HepG2 (cell line): ENCODE data around the gene CEP68. TPM values are rescaled to one million over a fixed set of nuclear protein-coding genes. Genes with fewer than 3 reads are reported as not detected.

Experiments used
- ATAC-seq: fragments of 200-7000 bp; cut with Tn5 transposase; 3 replicates; pipeline ENCODE4 v1.9.1; 2020; ENCODE audit warnings: mild to moderate bottlenecking, moderate library complexity
- BruUV-seq: library from RNA; stranded (reverse); fragments of 400-500 nt; replicated peaks from 2 replicates; lab custom pipeline; 2021; lab: Mats Ljungman, UMichigan
- CTCF ChIA-PET: fragments of 300-600 bp; formaldehyde crosslinking; extraction: SDS; loops from one replicate; lab custom pipeline; 2021; ENCODE audit warnings: low total read pairs, inconsistent platforms, low intra/inter-chr PET ratio; lab: Yijun Ruan, JAX
- POLR2A ChIA-PET: fragments of 350-600 bp; sonication (Branson Sonifier 250); formaldehyde crosslinking; loops from one replicate; lab custom pipeline; 2020; ENCODE audit warnings: antibody characterized with exemption, inconsistent platforms; lab: Yijun Ruan, JAX
- DNase-seq: peaks from one replicate; pipeline ENCODE4 v3.0.0-alpha.2; 2015; ENCODE audit warnings: low spot score
- FAIRE-seq: peaks from 3 replicates; lab custom pipeline; 2011; peaks lifted over from hg19 to GRCh38; lab: Jason Lieb, UNC
- H2AFZ ChIP-seq: one replicate; pipeline ENCODE4 v1.6.1; 2011; ENCODE audit warnings: low read length, inconsistent platforms
- H3K27ac ChIP-seq: fragments of 300-600 bp; 3 replicates; pipeline ENCODE4 v1.8.0; 2011; ENCODE audit warnings: mixed run types, mild to moderate bottlenecking, mixed read lengths, low read length, inconsistent platforms; ENCODE audit not compliant: insufficient read depth; ENCODE audit errors: extremely low read length
- H3K27me3 ChIP-seq, 2 experiments: fragments of 200-600 bp in 1 of 2; 2 replicates in 1 of 2; 3 replicates in 1 of 2; pipeline versions ENCODE4 v1.6.0 to v1.8.0; 2011; ENCODE audit warnings: low read length in 2 of 2, mild to moderate bottlenecking in 2 of 2, moderate library complexity in 2 of 2, inconsistent platforms in 1 of 2; ENCODE audit not compliant: insufficient read depth in 2 of 2, control insufficient read depth in 1 of 2
- H3K36me3 ChIP-seq, 2 experiments: fragments of 200-600 bp in 1 of 2; replicated peaks in 1 of 2; 2 replicates in 1 of 2; 3 replicates in 1 of 2; pipeline versions ENCODE4 v1.5.1 to v1.8.0; 2011; ENCODE audit warnings: low read length in 2 of 2, inconsistent platforms in 1 of 2; ENCODE audit not compliant: insufficient read depth in 2 of 2, control insufficient read depth in 1 of 2
- H3K4me1 ChIP-seq: 2 replicates; pipeline ENCODE4 v1.5.1; 2012; ENCODE audit warnings: low read length, inconsistent platforms; ENCODE audit not compliant: insufficient read depth
- H3K4me2 ChIP-seq: 2 replicates; pipeline ENCODE4 v1.6.0; 2011; ENCODE audit warnings: low read depth, low read length, inconsistent platforms
- H3K4me3 ChIP-seq, 3 experiments: fragments of 200-600 bp in 1 of 3; sonication (generic), shearing (Covaris generic) in 1 of 3; replicated peaks in 1 of 3; 2 replicates each; pipeline ENCODE4 v1.5.1; 2011 to 2016; ENCODE audit warnings: low read length in 3 of 3, inconsistent platforms in 2 of 3, low read depth in 2 of 3, mild to moderate bottlenecking in 2 of 3, control low read depth in 1 of 3, mixed read lengths in 1 of 3; ENCODE audit not compliant: insufficient read depth in 1 of 3
- H3K79me2 ChIP-seq: one replicate; pipeline ENCODE4 v1.6.1; 2011; ENCODE audit warnings: low read length, inconsistent platforms; ENCODE audit not compliant: insufficient read depth
- H3K9ac ChIP-seq: 2 replicates; pipeline ENCODE4 v1.6.0; 2011; ENCODE audit warnings: mild to moderate bottlenecking, low read depth, low read length, inconsistent platforms; ENCODE audit not compliant: insufficient read depth
- H3K9me3 ChIP-seq: 2 replicates; pipeline ENCODE4 v1.5.1; 2012; ENCODE audit warnings: mild to moderate bottlenecking, low read length
- H4K20me1 ChIP-seq: 2 replicates; pipeline ENCODE4 v1.6.0; 2011; ENCODE audit warnings: inconsistent platforms, mild to moderate bottlenecking, low read length, moderate library complexity; ENCODE audit not compliant: insufficient read depth
- ARID5B ChIP-seq: IDR thresholded peaks from 2 replicates; pipeline ENCODE4 v1.4.0; 2020; ENCODE audit warnings: mild to moderate bottlenecking, missing genetic modification reagents
- ETV5 ChIP-seq: IDR thresholded peaks from 2 replicates; pipeline ENCODE4 v1.6.1; 2018; ENCODE audit warnings: missing biosample characterization, missing genetic modification reagents, inconsistent platforms, borderline replicate concordance
- KDM5A ChIP-seq: fragments of 200-600 bp; sonication (generic); IDR thresholded peaks from 2 replicates; pipeline ENCODE4 v1.7.0; 2018; ENCODE audit warnings: antibody characterized with exemption, mild to moderate bottlenecking, low read length, borderline replicate concordance
- MTERF4 ChIP-seq: sonication (generic); formaldehyde crosslinking; IDR thresholded peaks from 2 replicates; pipeline ENCODE4 v1.8.0; 2023; ENCODE audit warnings: mild to moderate bottlenecking, missing genetic modification reagents
- MXD3 ChIP-seq: IDR thresholded peaks from 2 replicates; pipeline ENCODE4 v1.6.1; 2016; ENCODE audit warnings: mild to moderate bottlenecking, missing biosample characterization, missing genetic modification reagents
- NRL ChIP-seq: sonication (generic); formaldehyde crosslinking; IDR thresholded peaks from 2 replicates; pipeline ENCODE4 v1.5.0; 2020; ENCODE audit warnings: missing genetic modification reagents, mild to moderate bottlenecking, moderate library complexity, borderline replicate concordance
- POLR2AphosphoS5 ChIP-seq: IDR thresholded peaks from 2 replicates; pipeline ENCODE4 v1.6.1; 2012; ENCODE audit warnings: low read depth, low read length
- RARG ChIP-seq: sonication (generic); formaldehyde crosslinking; IDR thresholded peaks from 2 replicates; pipeline ENCODE4 v1.4.0; 2020; ENCODE audit warnings: low read depth, mild to moderate bottlenecking, missing genetic modification reagents
- SP5 ChIP-seq: IDR thresholded peaks from 2 replicates; pipeline ENCODE4 v1.6.1; 2016; ENCODE audit warnings: low read depth, borderline replicate concordance
- THAP9 ChIP-seq: sonication (generic); formaldehyde crosslinking; IDR thresholded peaks from 2 replicates; pipeline ENCODE4; 2020; ENCODE audit warnings: missing genetic modification reagents, mild to moderate bottlenecking, borderline replicate concordance
- ZFP36 ChIP-seq: fragments of 150-350 bp; IDR thresholded peaks from 2 replicates; pipeline ENCODE4 v1.6.1; 2018; ENCODE audit warnings: borderline replicate concordance, low read length, low read depth; ENCODE audit not compliant: partially characterized antibody
- ZFP62 ChIP-seq: sonication (generic); formaldehyde crosslinking; IDR thresholded peaks from 2 replicates; pipeline ENCODE4 v1.4.0; 2020; ENCODE audit warnings: missing genetic modification reagents
- ZNF205 ChIP-seq: IDR thresholded peaks from 2 replicates; pipeline ENCODE4 v1.6.1; 2018; ENCODE audit warnings: missing biosample characterization, missing genetic modification reagents
- ZNF44 ChIP-seq: sonication (generic); formaldehyde crosslinking; IDR thresholded peaks from 2 replicates; pipeline ENCODE4 v1.5.1; 2020; ENCODE audit warnings: mild to moderate bottlenecking, missing genetic modification reagents
- ZNF468 ChIP-seq: sonication (generic); formaldehyde crosslinking; IDR thresholded peaks from 2 replicates; pipeline ENCODE4 v1.8.0; 2022; ENCODE audit warnings: mild to moderate bottlenecking, moderate library complexity, missing genetic modification reagents
- ZNF747 ChIP-seq: sonication (generic); formaldehyde crosslinking; IDR thresholded peaks from 2 replicates; pipeline ENCODE4 v1.8.1; 2023; ENCODE audit warnings: missing genetic modification reagents, mild to moderate bottlenecking, borderline replicate concordance
- ZNF83 ChIP-seq: sonication (generic); formaldehyde crosslinking; IDR thresholded peaks from 2 replicates; pipeline ENCODE4 v1.4.0; 2020; ENCODE audit warnings: missing genetic modification reagents, mild to moderate bottlenecking, borderline replicate concordance
- ZSCAN25 ChIP-seq: sonication (generic); formaldehyde crosslinking; IDR thresholded peaks from 2 replicates; pipeline ENCODE4 v1.8.0; 2022; ENCODE audit warnings: mild to moderate bottlenecking, missing genetic modification reagents
- WGBS: methylation state at CpG from one replicate; pipeline ENCODE4 v1.1.6; 2017; ENCODE audit warnings: low lambda C conversion rate; 5-methylcytosine and 5-hydroxymethylcytosine counted together
- in situ Hi-C: cut with HindIII; loops from 2 replicates; pipeline ENCODE4 v1.10.0; 2017; ENCODE audit warnings: low pct_unique_long_range_greater_than_20kb; ENCODE audit not compliant: extremely low pct_ligation_motif_present
- intact Hi-C: fragments of 100-400 bp; cut with micrococcal nuclease; formaldehyde crosslinking; loops from one replicate; pipeline ENCODE4 v1.10.0; 2022; ENCODE audit not compliant: unreplicated experiment
- polyA plus RNA-seq, 8 experiments: library from polyadenylated mRNA; depleted of rRNA in 3 of 8; stranded (reverse) in 7 of 8; unstranded in 1 of 8; fragments of >200 nt; fragmentation: Illumina TruSeq in 4 of 8; extraction: Trizol in 4 of 8; gene quantifications; 2 replicates each; pipeline versions ENCODE4 v1.2.1 to v1.2.3, GENCODE V29; 2011 to 2016; ENCODE audit warnings: low read depth in 4 of 8, missing spikeins in 1 of 8, mixed read lengths in 1 of 8; ENCODE audit not compliant: insufficient read depth in 1 of 8
- total RNA-seq, 5 experiments: library from RNA; depleted of rRNA; stranded (reverse); fragments of >200 nt; fragmentation: Illumina TruSeq; extraction: Trizol; gene quantifications; 2 replicates each; pipeline ENCODE4 v1.2.3, GENCODE V29; 2016; ENCODE audit warnings: low read depth in 1 of 5

Gene CEP68
- total and polyA plus RNA-seq, 2 of the 13 experiments (the other 11 are each of a cell fraction or from before 2014, with no cell fraction given) = 5.7 to 9.3 TPM

- ATAC-seq = no peak
- FAIRE-seq = no peak
- intact Hi-C loops (no loop called here), in situ Hi-C loops (no loop called here)
- H3K36me3 ChIP-seq = peaks cover 32 to 71% of the 10 kb centered on the region in 2 experiments
- no peak overlapping the region for H3K4me2 ChIP-seq
- ChIA-PET CTCF (no interaction called here), POLR2A (no interaction called here)
- H3K27me3 ChIP-seq = no peaks in the 10 kb centered on the region
- no peak for DNase-seq
- H3K9me3 ChIP-seq = no peaks in the 10 kb centered on the region
- H4K20me1 ChIP-seq = no peaks in the 10 kb centered on the region
- H3K27ac ChIP-seq = no peak overlapping the region
- H3K79me2 ChIP-seq = no peaks in the 10 kb centered on the region
- WGBS = 92% methylated on average over 1 of the region's 1 CpG
- H3K9ac ChIP-seq = no peak overlapping the region
- no TSS peak for BruUV-seq
- H2AFZ ChIP-seq = no peak overlapping the region
- no peaks in the 10 kb centered on the region for H3K4me1 ChIP-seq
- no peak overlapping the region for H3K4me3 ChIP-seq
- TF ChIP-seq ETV5 (CRISPR knock-in tag) (no peak), NRL (CRISPR knock-in tag) (no peak), ZFP62 (no peak), MTERF4 (CRISPR knock-in tag) (no peak), ZNF44 (CRISPR knock-in tag) (no peak), ZNF205 (CRISPR knock-in tag) (no peak), THAP9 (CRISPR knock-in tag) (no peak), MXD3 (CRISPR knock-in tag) (no peak), ZNF83 (CRISPR knock-in tag) (no peak), ZNF747 (CRISPR knock-in tag) (no peak), RARG (CRISPR knock-in tag) (no peak), ZNF468 (CRISPR knock-in tag) (no peak), ZSCAN25 (CRISPR knock-in tag) (no peak), POLR2AphosphoS5 (no peak), KDM5A (no peak), SP5 (CRISPR knock-in tag) (no peak), ARID5B (CRISPR knock-in tag) (no peak), ZFP36 (no peak)
Observed at GRCh38 chr2:65013776-65014175, 42.4 kb upstream of the CEP68 start.
